GM12878 (cell line): ENCODE measurements around the gene PCSK5. TPM values are rescaled to one million over a fixed set of nuclear protein-coding genes. Genes with fewer than 3 reads are reported as not detected.

Experiments
- ATAC-seq: fragments of 200-7000 bp; cut with Tn5 transposase; 3 replicates; pipeline ENCODE4 v1.9.1; 2020; ENCODE audit warnings: mild to moderate bottlenecking, moderate library complexity
- BruUV-seq: library from RNA; stranded (reverse); fragments of 400-500 nt; replicated peaks from 2 replicates; lab custom pipeline; 2021; lab: Mats Ljungman, UMichigan
- CTCF ChIA-PET: fragments of 300-600 bp; sonication (Branson Sonifier 250); formaldehyde crosslinking; extraction: SDS; loops from one replicate; lab custom pipeline; 2021; ENCODE audit warnings: inconsistent platforms; lab: Yijun Ruan, JAX
- POLR2A ChIA-PET: fragments of 350-600 bp; formaldehyde crosslinking; extraction: SDS; loops from one replicate; lab custom pipeline; 2021; ENCODE audit warnings: inconsistent platforms; lab: Charles Lee
- RAD21 ChIA-PET: fragments of 300-600 bp; sonication (Branson Sonifier 250); formaldehyde crosslinking; loops from one replicate; lab custom pipeline; 2023; ENCODE audit warnings: antibody characterized with exemption; ENCODE audit not compliant: unreplicated experiment; lab: Charles Lee
- SMC1A ChIA-PET: fragments of 300-600 bp; sonication (Branson Sonifier 250); formaldehyde crosslinking; loops from one replicate; lab custom pipeline; 2023; ENCODE audit not compliant: unreplicated experiment, uncharacterized antibody; lab: Charles Lee
- DNase-seq: peaks from one replicate; pipeline ENCODE4 v3.0.0-alpha.2; 2011; ENCODE audit warnings: low read depth, low spot score
- FAIRE-seq: peaks from 3 replicates; lab custom pipeline; 2011; peaks lifted over from hg19 to GRCh38; lab: Jason Lieb, UNC
- H2AFZ ChIP-seq: 2 replicates; pipeline ENCODE4 v1.6.0; 2011; ENCODE audit warnings: low read depth, low read length, control low read depth; ENCODE audit not compliant: control insufficient read depth
- H3K27ac ChIP-seq: 2 replicates; pipeline ENCODE4 v1.5.1; 2011; ENCODE audit warnings: control low read depth; ENCODE audit not compliant: control insufficient read depth, insufficient read depth
- H3K27me3 ChIP-seq, 2 experiments: replicated peaks in 1 of 2; 2 replicates each; pipeline versions ENCODE4 v1.6.0 to v1.6.1; 2011; ENCODE audit warnings: low read length in 1 of 2; ENCODE audit not compliant: control insufficient read depth in 2 of 2, insufficient read depth in 2 of 2
- H3K36me3 ChIP-seq, 2 experiments: 2 replicates each; pipeline ENCODE4 v1.5.1; 2011; ENCODE audit warnings: low read length in 1 of 2; ENCODE audit not compliant: control insufficient read depth in 2 of 2, insufficient read depth in 2 of 2
- H3K4me1 ChIP-seq: 2 replicates; pipeline ENCODE4 v1.6.1; 2011; ENCODE audit warnings: mild to moderate bottlenecking, low read length, moderate library complexity, mixed read lengths; ENCODE audit not compliant: control insufficient read depth, insufficient read depth
- H3K4me2 ChIP-seq: 2 replicates; pipeline ENCODE4 v1.6.0; 2011; ENCODE audit warnings: control low read depth; ENCODE audit not compliant: control insufficient read depth, insufficient read depth
- H3K4me3 ChIP-seq: fragments of 200-600 bp; sonication (generic); 2 replicates; pipeline ENCODE4 v1.5.1; 2016
- H3K79me2 ChIP-seq: 2 replicates; pipeline ENCODE4 v1.6.0; 2011; ENCODE audit warnings: low read length; ENCODE audit not compliant: control insufficient read depth, insufficient read depth
- H3K9ac ChIP-seq: 2 replicates; pipeline ENCODE4 v1.8.0; 2011; ENCODE audit warnings: low read length, control low read depth, mixed read lengths; ENCODE audit not compliant: control insufficient read depth, insufficient read depth
- H3K9me3 ChIP-seq: replicated peaks from 3 replicates; pipeline ENCODE4 v1.5.1; 2011; ENCODE audit warnings: mild to moderate bottlenecking, low read length; ENCODE audit not compliant: control insufficient read depth, insufficient read depth
- H4K20me1 ChIP-seq: 2 replicates; pipeline ENCODE4 v1.6.0; 2011; ENCODE audit not compliant: control insufficient read depth, insufficient read depth
- ATF2 ChIP-seq: IDR thresholded peaks from 2 replicates; pipeline ENCODE4 v1.6.1; 2012; ENCODE audit warnings: low read length, inconsistent platforms
- CBX5 ChIP-seq: sonication (generic); IDR thresholded peaks from 2 replicates; pipeline ENCODE4 v1.6.1; 2016; ENCODE audit warnings: low read depth, moderate library complexity, mild to moderate bottlenecking, inconsistent platforms
- CHD4 ChIP-seq: fragments of 200-600 bp; sonication (generic); IDR thresholded peaks from 2 replicates; pipeline ENCODE4 v1.6.1; 2016; ENCODE audit warnings: mild to moderate bottlenecking
- CREB1 ChIP-seq: IDR thresholded peaks from 2 replicates; pipeline ENCODE4 v1.6.1; 2012; ENCODE audit warnings: low read depth, mild to moderate bottlenecking, inconsistent platforms
- CREM ChIP-seq: IDR thresholded peaks from 2 replicates; pipeline ENCODE4 v1.6.1; 2014; ENCODE audit warnings: antibody characterized with exemption, low read depth
- IKZF1 ChIP-seq: fragments of 450-650 bp; conservative IDR thresholded peaks from 2 replicates; pipeline ENCODE4 v1.6.1; 2017; ENCODE audit warnings: antibody characterized with exemption, mild to moderate bottlenecking
- MTA3 ChIP-seq: IDR thresholded peaks from 2 replicates; pipeline ENCODE4 v1.6.1; 2012; ENCODE audit warnings: low read length, inconsistent platforms, borderline replicate concordance
- POLR2A ChIP-seq: IDR thresholded peaks from 2 replicates; pipeline ENCODE4 v1.6.1; 2011; ENCODE audit warnings: low read depth, mild to moderate bottlenecking, low read length
- POLR2AphosphoS5 ChIP-seq: IDR thresholded peaks from 2 replicates; pipeline ENCODE4 v1.6.1; 2011; ENCODE audit warnings: mild to moderate bottlenecking, low read length, inconsistent platforms
- SMC3 ChIP-seq: IDR thresholded peaks from 2 replicates; pipeline ENCODE4 v1.6.1; 2011; ENCODE audit warnings: low read length, improper control_type of control experiment, borderline replicate concordance
- STAT3 ChIP-seq: IDR thresholded peaks from 2 replicates; pipeline ENCODE4 v1.6.1; 2011; ENCODE audit warnings: low read depth, low read length, improper control_type of control experiment
- TCF7 ChIP-seq: IDR thresholded peaks from 2 replicates; pipeline ENCODE4 v1.6.1; 2014; ENCODE audit warnings: antibody characterized with exemption, borderline replicate concordance
- ZNF622 ChIP-seq: fragments of 450-650 bp; IDR thresholded peaks from 2 replicates; pipeline ENCODE4 v1.6.1; 2017; ENCODE audit warnings: mild to moderate bottlenecking, inconsistent platforms
- WGBS: methylation state at CpG from one replicate; pipeline ENCODE4 v1.1.6; 2016; ENCODE audit warnings: low lambda C conversion rate; ENCODE audit not compliant: insufficient replicate concordance, insufficient coverage; ENCODE audit errors: missing lambda C conversion rate; 5-methylcytosine and 5-hydroxymethylcytosine counted together
- in situ Hi-C: fragments of 300-500 bp; cut with MboI; formaldehyde crosslinking; loops from 9 replicates; pipeline ENCODE4 v1.14.3; 2018; ENCODE audit warnings: mixed read lengths
- intact Hi-C: fragments of 100-400 bp; cut with micrococcal nuclease; formaldehyde crosslinking; loops from one replicate; pipeline ENCODE4 v1.14.2; 2022; ENCODE audit not compliant: unreplicated experiment
- polyA plus RNA-seq, 11 experiments: library from polyadenylated mRNA; depleted of rRNA in 4 of 11; unstranded in 6 of 11; stranded (reverse) in 5 of 11; fragments of >200 nt; fragmentation: Nextera tagmentation in 4 of 11; fragmentation: Illumina TruSeq in 1 of 11; extraction: Ambion mirVana in 4 of 11; extraction: Trizol in 1 of 11; gene quantifications; 1 replicate in 1 of 11; 2 replicates in 10 of 11; pipeline versions ENCODE4 v1.2.1 to v1.2.3, GENCODE V29; 2011 to 2016; ENCODE audit warnings: inconsistent platforms in 2 of 11, missing spikeins in 2 of 11, low read depth in 1 of 11
- total RNA-seq, 4 experiments: library from RNA; depleted of rRNA in 3 of 4; stranded (reverse); fragments of >200 nt in 3 of 4; fragmentation: Illumina TruSeq in 1 of 4; extraction: Trizol in 1 of 4; gene quantifications; 2 replicates each; pipeline versions ENCODE4 v1.2.1 to v1.2.3, GENCODE V29; 2013 to 2021

Gene PCSK5
- total and polyA plus RNA-seq, 10 of the 15 experiments (the other 5 are each of a cell fraction or from before 2014, with no cell fraction given) = 0.01 to 0.13 (median 0.04) TPM; not detected in 3

DNA sequence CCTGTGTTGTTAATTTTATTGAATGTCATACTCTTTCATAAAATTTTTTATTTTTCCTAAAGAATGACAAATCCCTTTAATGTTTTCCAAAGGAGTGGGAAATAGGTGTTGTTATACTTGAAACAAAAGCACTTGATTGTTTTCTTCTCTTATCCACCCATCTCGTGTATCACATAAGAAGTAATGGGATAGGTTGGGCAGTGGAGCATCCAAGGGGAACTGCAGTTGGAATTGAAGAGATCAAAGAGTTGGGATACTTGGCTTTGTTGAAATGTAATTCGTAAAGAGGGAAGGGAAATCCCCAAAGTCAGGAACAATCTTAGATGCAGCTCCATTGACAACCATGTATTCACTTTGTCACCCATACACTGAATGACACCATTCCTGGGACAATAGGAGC, 148.0 kb downstream of the PCSK5 start (continued):
- TF ChIP-seq IKZF1 (no peak), POLR2AphosphoS5 (no peak), TCF7 (no peak), ZNF622 (no peak)

GRCh38 chr9:76044266-76044819, 153.9 kb downstream of the PCSK5 start:
- Histone ChIP-seq H3K36me3 (no peaks in the 10 kb centered on the region), H3K79me2 (no peaks in the 10 kb centered on the region), H2AFZ (no peak overlapping the region), H3K4me2 (no peak overlapping the region), H3K4me3 (no peak overlapping the region), H3K27ac (no peak overlapping the region), H4K20me1 (no peaks in the 10 kb centered on the region), H3K9me3 (no peaks in the 10 kb centered on the region), H3K4me1 (no peaks in the 10 kb centered on the region), H3K9ac (no peak overlapping the region), H3K27me3 (no peaks in the 10 kb centered on the region; a peak in 1 of 4 replicates)
- CTCF ChIA-PET = no interaction called here
- TF ChIP-seq CBX5 (no peak), STAT3 (no peak), TCF7 (no peak), MTA3 (no peak), POLR2A (no peak), ATF2 (no peak), CREM (no peak), SMC3 (no peak), CREB1 (no peak), CHD4 (no peak)
- in situ Hi-C loops (no loop called here), intact Hi-C loops (no loop called here)
- POLR2A ChIA-PET = no interaction called here
- no TSS peak for BruUV-seq
- DNase-seq = no peak
- SMC1A ChIA-PET = no interaction called here
- RAD21 ChIA-PET = no interaction called here
- FAIRE-seq = no peak
- WGBS = 5% methylated on average over 3 of the region's 3 CpGs
- no peak for ATAC-seq
